HEK293 (cell line): ENCODE data around the gene FOXL2.

ENCODE experiments used
- GLIS1 ChIP-seq: fragments of 450-650 bp; formaldehyde crosslinking; IDR thresholded peaks from 2 replicates; pipeline ENCODE4 v1.5.1; 2016; ENCODE audit warnings: missing biosample characterization, missing genetic modification characterization
- GLIS2 ChIP-seq: fragments of 450-650 bp; formaldehyde crosslinking; IDR thresholded peaks from 2 replicates; pipeline ENCODE4 v1.5.1; 2016; ENCODE audit warnings: missing biosample characterization, missing genetic modification characterization
- KLF1 ChIP-seq: fragments of 450-650 bp; formaldehyde crosslinking; IDR thresholded peaks from 2 replicates; pipeline ENCODE4 v1.5.1; 2016; ENCODE audit warnings: missing biosample characterization, missing genetic modification characterization
- SP2 ChIP-seq: fragments of 450-650 bp; formaldehyde crosslinking; IDR thresholded peaks from 2 replicates; pipeline ENCODE4 v1.5.1; 2016; ENCODE audit warnings: missing biosample characterization, missing genetic modification characterization
- ZBTB20 ChIP-seq: fragments of 450-650 bp; formaldehyde crosslinking; IDR thresholded peaks from 2 replicates; pipeline ENCODE4 v1.5.1; 2016; ENCODE audit warnings: missing biosample characterization, missing genetic modification characterization
- ZBTB21 ChIP-seq: fragments of 450-650 bp; formaldehyde crosslinking; IDR thresholded peaks from 2 replicates; pipeline ENCODE4 v1.5.1; 2017; ENCODE audit warnings: missing biosample characterization, missing genetic modification characterization
- ZFHX2 ChIP-seq: fragments of 450-650 bp; formaldehyde crosslinking; conservative IDR thresholded peaks from 2 replicates; pipeline ENCODE4 v1.5.1; 2016; ENCODE audit warnings: missing biosample characterization, missing genetic modification characterization
- ZFP41 ChIP-seq: fragments of 450-650 bp; formaldehyde crosslinking; IDR thresholded peaks from 2 replicates; pipeline ENCODE4 v1.5.1; 2016; ENCODE audit warnings: missing biosample characterization, missing genetic modification characterization, borderline replicate concordance
- ZNF184 ChIP-seq: fragments of 450-650 bp; IDR thresholded peaks from 2 replicates; pipeline ENCODE4 v1.5.1; 2018; ENCODE audit warnings: missing biosample characterization, mild to moderate bottlenecking, missing genetic modification characterization
- ZNF24 ChIP-seq: fragments of 450-650 bp; formaldehyde crosslinking; IDR thresholded peaks from 2 replicates; pipeline ENCODE4 v1.5.1; 2016; ENCODE audit warnings: missing biosample characterization, missing genetic modification characterization
- ZNF248 ChIP-seq: fragments of 450-650 bp; formaldehyde crosslinking; IDR thresholded peaks from 2 replicates; pipeline ENCODE4 v1.5.1; 2017; ENCODE audit warnings: missing biosample characterization, missing genetic modification characterization
- ZNF302 ChIP-seq: fragments of 450-650 bp; formaldehyde crosslinking; IDR thresholded peaks from 2 replicates; pipeline ENCODE4 v1.5.1; 2016; ENCODE audit warnings: missing biosample characterization, missing genetic modification characterization, low read depth
- ZNF335 ChIP-seq: fragments of 450-650 bp; formaldehyde crosslinking; conservative IDR thresholded peaks from 2 replicates; pipeline ENCODE4 v1.5.1; 2016; ENCODE audit warnings: missing biosample characterization, missing genetic modification characterization
- ZNF394 ChIP-seq: fragments of 450-650 bp; formaldehyde crosslinking; IDR thresholded peaks from 2 replicates; pipeline ENCODE4 v1.5.1; 2016; ENCODE audit warnings: missing biosample characterization, missing genetic modification characterization, mild to moderate bottlenecking, moderate library complexity, borderline replicate concordance
- ZNF423 ChIP-seq: fragments of 450-650 bp; formaldehyde crosslinking; IDR thresholded peaks from 2 replicates; pipeline ENCODE4 v1.5.1; 2016; ENCODE audit warnings: missing biosample characterization, missing genetic modification characterization
- ZNF473 ChIP-seq: fragments of 450-650 bp; formaldehyde crosslinking; IDR thresholded peaks from 2 replicates; pipeline ENCODE4 v1.5.1; 2017; ENCODE audit warnings: missing biosample characterization, missing genetic modification characterization
- ZNF510 ChIP-seq: fragments of 450-650 bp; formaldehyde crosslinking; IDR thresholded peaks from 2 replicates; pipeline ENCODE4 v1.5.1; 2018; ENCODE audit warnings: mild to moderate bottlenecking, missing genetic modification characterization, missing biosample characterization; ENCODE audit not compliant: insufficient replicate concordance
- ZNF544 ChIP-seq: fragments of 450-650 bp; formaldehyde crosslinking; IDR thresholded peaks from 2 replicates; pipeline ENCODE4 v1.5.0; 2017; ENCODE audit warnings: missing biosample characterization, missing genetic modification characterization
- ZNF571 ChIP-seq: fragments of 450-650 bp; formaldehyde crosslinking; IDR thresholded peaks from 2 replicates; pipeline ENCODE4 v1.5.0; 2017; ENCODE audit warnings: missing biosample characterization, missing genetic modification characterization
- ZNF621 ChIP-seq: fragments of 450-650 bp; formaldehyde crosslinking; IDR thresholded peaks from 2 replicates; pipeline ENCODE4 v1.5.1; 2017; ENCODE audit warnings: missing biosample characterization, missing genetic modification characterization
- ZNF654 ChIP-seq: fragments of 450-650 bp; formaldehyde crosslinking; IDR thresholded peaks from 2 replicates; pipeline ENCODE4 v1.5.1; 2016; ENCODE audit warnings: low read depth, missing biosample characterization, missing genetic modification characterization
- ZNF664 ChIP-seq: fragments of 450-650 bp; formaldehyde crosslinking; IDR thresholded peaks from 2 replicates; pipeline ENCODE4 v1.5.1; 2016; ENCODE audit warnings: missing biosample characterization, missing genetic modification characterization
- ZNF677 ChIP-seq: fragments of 450-650 bp; IDR thresholded peaks from 2 replicates; pipeline ENCODE4 v1.5.0; 2018; ENCODE audit warnings: missing biosample characterization, mild to moderate bottlenecking, missing genetic modification characterization, moderate library complexity
- TF ChIP-seq, protein P1 (sequence below): fragments of 450-650 bp; formaldehyde crosslinking; optimal IDR thresholded peaks from 2 replicates; pipeline ENCODE3; 2016; ENCODE audit warnings: missing biosample characterization, mild to moderate bottlenecking, missing genetic modification characterization
- TF ChIP-seq, protein P2 (sequence below): fragments of 450-650 bp; formaldehyde crosslinking; IDR thresholded peaks from 2 replicates; pipeline ENCODE4 v1.5.1; 2017; ENCODE audit warnings: missing biosample characterization, missing genetic modification characterization
- TF ChIP-seq, protein P3 (sequence below): fragments of 450-650 bp; formaldehyde crosslinking; IDR thresholded peaks from 2 replicates; pipeline ENCODE4 v1.5.1; 2017; ENCODE audit warnings: missing biosample characterization, missing genetic modification characterization
- TF ChIP-seq, protein P4 (sequence below): fragments of 450-650 bp; formaldehyde crosslinking; IDR thresholded peaks from 2 replicates; pipeline ENCODE4 v1.5.1; 2016; ENCODE audit warnings: missing biosample characterization, missing genetic modification characterization
- TF ChIP-seq, protein P5 (sequence below): fragments of 450-650 bp; formaldehyde crosslinking; IDR thresholded peaks from 2 replicates; pipeline ENCODE4 v1.5.1; 2016; ENCODE audit warnings: missing biosample characterization, missing genetic modification characterization
- TF ChIP-seq, protein P6 (sequence below): fragments of 450-650 bp; formaldehyde crosslinking; IDR thresholded peaks from 2 replicates; pipeline ENCODE4 v1.5.1; 2016; ENCODE audit warnings: missing biosample characterization, missing genetic modification characterization

The FOXL2 gene

DNA sequence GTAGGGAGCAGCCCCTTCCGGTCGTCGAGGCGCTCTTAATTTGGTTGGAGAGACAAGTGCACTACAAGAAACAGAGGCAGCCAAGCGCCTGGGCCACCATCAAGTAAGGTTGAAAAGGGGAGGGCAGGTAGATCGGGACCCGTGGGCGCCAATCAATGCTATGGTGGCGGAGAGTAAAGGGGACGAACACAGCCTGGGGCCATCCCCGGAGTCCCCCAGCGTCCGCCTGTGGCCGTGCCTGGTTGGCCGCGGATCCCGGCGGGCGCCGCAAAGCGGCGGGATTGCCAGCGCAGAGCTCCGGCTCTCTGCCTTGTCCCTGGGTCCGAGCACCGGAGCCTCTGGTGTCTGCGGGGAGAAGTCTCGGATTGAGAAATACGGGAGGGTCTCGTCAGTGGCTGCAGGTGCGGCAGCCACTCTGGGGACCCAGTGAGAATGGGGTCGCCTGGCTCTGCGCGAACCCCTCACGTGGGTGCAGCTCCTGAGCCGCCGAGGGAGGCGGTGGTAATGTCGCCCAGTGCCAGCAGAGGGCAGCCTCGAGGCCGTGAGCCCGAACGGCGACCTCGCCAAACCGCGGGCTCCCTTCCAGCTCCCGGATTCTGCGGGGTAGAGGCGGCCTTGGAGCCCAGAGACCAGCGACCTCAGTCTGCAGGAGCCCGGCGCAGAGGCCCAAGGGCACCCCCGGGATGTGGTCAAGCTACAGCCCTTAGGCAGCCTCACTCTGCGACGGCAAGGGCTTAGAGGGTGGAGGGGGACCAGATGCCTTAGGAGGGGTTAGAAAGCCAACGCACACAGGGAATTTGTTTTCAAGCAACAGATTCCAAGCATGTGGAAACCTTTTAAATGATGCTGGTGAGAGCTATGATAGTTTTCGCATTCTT is 10.8 kb downstream of the FOXL2 start (continued):
- TF ChIP-seq ZNF677 (tag by site-specific recombination): no peak
- peak; percentile 94 for TF ChIP-seq ZNF335 (tag by site-specific recombination)
- no peak for TF ChIP-seq ZFP41
- no peak for TF ChIP-seq ZNF302 (tag by site-specific recombination)
- TF ChIP-seq SP2 (tag by site-specific recombination): peak; percentile 72
- no peak for TF ChIP-seq ZNF248
- TF ChIP-seq, protein P1, sequence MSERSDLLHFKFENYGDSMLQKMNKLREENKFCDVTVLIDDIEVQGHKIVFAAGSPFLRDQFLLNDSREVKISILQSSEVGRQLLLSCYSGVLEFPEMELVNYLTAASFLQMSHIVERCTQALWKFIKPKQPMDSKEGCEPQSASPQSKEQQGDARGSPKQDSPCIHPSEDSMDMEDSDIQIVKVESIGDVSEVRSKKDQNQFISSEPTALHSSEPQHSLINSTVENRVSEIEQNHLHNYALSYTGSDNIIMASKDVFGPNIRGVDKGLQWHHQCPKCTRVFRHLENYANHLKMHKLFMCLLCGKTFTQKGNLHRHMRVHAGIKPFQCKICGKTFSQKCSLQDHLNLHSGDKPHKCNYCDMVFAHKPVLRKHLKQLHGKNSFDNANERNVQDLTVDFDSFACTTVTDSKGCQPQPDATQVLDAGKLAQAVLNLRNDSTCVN (tag by site-specific recombination): peak; percentile 44
- TF ChIP-seq ZNF654 (tag by site-specific recombination): 0 out of 2 replicates have a peak, but pooled peaks have one; percentile 11
- TF ChIP-seq ZNF423: no peak
- TF ChIP-seq ZNF24 (tag by site-specific recombination): no peak
- no peak for TF ChIP-seq ZNF664 (tag by site-specific recombination)
- TF ChIP-seq KLF1 (tag by site-specific recombination): no peak
- no peak for TF ChIP-seq ZNF184 (tag by site-specific recombination)
- TF ChIP-seq, protein P2, sequence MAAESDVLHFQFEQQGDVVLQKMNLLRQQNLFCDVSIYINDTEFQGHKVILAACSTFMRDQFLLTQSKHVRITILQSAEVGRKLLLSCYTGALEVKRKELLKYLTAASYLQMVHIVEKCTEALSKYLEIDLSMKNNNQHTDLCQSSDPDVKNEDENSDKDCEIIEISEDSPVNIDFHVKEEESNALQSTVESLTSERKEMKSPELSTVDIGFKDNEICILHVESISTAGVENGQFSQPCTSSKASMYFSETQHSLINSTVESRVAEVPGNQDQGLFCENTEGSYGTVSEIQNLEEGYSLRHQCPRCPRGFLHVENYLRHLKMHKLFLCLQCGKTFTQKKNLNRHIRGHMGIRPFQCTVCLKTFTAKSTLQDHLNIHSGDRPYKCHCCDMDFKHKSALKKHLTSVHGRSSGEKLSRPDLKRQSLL (tag by site-specific recombination): peak; percentile 35; the same call in 1 of the 2 replicates
- TF ChIP-seq ZFHX2 (tag by site-specific recombination): no peak
- TF ChIP-seq, protein P3, sequence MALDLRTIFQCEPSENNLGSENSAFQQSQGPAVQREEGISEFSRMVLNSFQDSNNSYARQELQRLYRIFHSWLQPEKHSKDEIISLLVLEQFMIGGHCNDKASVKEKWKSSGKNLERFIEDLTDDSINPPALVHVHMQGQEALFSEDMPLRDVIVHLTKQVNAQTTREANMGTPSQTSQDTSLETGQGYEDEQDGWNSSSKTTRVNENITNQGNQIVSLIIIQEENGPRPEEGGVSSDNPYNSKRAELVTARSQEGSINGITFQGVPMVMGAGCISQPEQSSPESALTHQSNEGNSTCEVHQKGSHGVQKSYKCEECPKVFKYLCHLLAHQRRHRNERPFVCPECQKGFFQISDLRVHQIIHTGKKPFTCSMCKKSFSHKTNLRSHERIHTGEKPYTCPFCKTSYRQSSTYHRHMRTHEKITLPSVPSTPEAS: no peak
- TF ChIP-seq, protein P4, sequence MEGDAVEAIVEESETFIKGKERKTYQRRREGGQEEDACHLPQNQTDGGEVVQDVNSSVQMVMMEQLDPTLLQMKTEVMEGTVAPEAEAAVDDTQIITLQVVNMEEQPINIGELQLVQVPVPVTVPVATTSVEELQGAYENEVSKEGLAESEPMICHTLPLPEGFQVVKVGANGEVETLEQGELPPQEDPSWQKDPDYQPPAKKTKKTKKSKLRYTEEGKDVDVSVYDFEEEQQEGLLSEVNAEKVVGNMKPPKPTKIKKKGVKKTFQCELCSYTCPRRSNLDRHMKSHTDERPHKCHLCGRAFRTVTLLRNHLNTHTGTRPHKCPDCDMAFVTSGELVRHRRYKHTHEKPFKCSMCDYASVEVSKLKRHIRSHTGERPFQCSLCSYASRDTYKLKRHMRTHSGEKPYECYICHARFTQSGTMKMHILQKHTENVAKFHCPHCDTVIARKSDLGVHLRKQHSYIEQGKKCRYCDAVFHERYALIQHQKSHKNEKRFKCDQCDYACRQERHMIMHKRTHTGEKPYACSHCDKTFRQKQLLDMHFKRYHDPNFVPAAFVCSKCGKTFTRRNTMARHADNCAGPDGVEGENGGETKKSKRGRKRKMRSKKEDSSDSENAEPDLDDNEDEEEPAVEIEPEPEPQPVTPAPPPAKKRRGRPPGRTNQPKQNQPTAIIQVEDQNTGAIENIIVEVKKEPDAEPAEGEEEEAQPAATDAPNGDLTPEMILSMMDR: peak; percentile 88
- TF ChIP-seq ZBTB21: no peak
- peak; percentile 32; the same call in 1 of the 2 replicates for TF ChIP-seq GLIS2 (tag by site-specific recombination)
- TF ChIP-seq ZNF544: no peak
- TF ChIP-seq ZNF621 (tag by site-specific recombination): no peak
- TF ChIP-seq, protein P5, sequence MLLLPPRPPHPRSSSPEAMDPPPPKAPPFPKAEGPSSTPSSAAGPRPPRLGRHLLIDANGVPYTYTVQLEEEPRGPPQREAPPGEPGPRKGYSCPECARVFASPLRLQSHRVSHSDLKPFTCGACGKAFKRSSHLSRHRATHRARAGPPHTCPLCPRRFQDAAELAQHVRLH (tag by site-specific recombination): 0 out of 2 replicates have a peak, but pooled peaks have one; percentile 20
- no peak for TF ChIP-seq ZNF473 (tag by site-specific recombination)
- TF ChIP-seq GLIS1: peak; percentile 17; the same call in 1 of the 2 replicates
- TF ChIP-seq ZBTB20: peak; percentile 39; the same call in 1 of the 2 replicates
- TF ChIP-seq ZNF394 (tag by site-specific recombination): peak; percentile 26; the same call in 1 of the 2 replicates
- TF ChIP-seq ZNF571 (tag by site-specific recombination): no peak
- TF ChIP-seq ZNF510 (tag by site-specific recombination): no peak
- TF ChIP-seq, protein P6, sequence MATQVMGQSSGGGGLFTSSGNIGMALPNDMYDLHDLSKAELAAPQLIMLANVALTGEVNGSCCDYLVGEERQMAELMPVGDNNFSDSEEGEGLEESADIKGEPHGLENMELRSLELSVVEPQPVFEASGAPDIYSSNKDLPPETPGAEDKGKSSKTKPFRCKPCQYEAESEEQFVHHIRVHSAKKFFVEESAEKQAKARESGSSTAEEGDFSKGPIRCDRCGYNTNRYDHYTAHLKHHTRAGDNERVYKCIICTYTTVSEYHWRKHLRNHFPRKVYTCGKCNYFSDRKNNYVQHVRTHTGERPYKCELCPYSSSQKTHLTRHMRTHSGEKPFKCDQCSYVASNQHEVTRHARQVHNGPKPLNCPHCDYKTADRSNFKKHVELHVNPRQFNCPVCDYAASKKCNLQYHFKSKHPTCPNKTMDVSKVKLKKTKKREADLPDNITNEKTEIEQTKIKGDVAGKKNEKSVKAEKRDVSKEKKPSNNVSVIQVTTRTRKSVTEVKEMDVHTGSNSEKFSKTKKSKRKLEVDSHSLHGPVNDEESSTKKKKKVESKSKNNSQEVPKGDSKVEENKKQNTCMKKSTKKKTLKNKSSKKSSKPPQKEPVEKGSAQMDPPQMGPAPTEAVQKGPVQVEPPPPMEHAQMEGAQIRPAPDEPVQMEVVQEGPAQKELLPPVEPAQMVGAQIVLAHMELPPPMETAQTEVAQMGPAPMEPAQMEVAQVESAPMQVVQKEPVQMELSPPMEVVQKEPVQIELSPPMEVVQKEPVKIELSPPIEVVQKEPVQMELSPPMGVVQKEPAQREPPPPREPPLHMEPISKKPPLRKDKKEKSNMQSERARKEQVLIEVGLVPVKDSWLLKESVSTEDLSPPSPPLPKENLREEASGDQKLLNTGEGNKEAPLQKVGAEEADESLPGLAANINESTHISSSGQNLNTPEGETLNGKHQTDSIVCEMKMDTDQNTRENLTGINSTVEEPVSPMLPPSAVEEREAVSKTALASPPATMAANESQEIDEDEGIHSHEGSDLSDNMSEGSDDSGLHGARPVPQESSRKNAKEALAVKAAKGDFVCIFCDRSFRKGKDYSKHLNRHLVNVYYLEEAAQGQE (tag by site-specific recombination): no peak
